ENCODE measurements around the gene ROBO1. TPM values are rescaled to one million over a fixed set of nuclear protein-coding genes. Genes with fewer than 3 reads are reported as not detected.

ROBO1 gene
- total RNA-seq, 2 experiments from 2014 or later: 0.36 to 0.69 TPM

DNA sequence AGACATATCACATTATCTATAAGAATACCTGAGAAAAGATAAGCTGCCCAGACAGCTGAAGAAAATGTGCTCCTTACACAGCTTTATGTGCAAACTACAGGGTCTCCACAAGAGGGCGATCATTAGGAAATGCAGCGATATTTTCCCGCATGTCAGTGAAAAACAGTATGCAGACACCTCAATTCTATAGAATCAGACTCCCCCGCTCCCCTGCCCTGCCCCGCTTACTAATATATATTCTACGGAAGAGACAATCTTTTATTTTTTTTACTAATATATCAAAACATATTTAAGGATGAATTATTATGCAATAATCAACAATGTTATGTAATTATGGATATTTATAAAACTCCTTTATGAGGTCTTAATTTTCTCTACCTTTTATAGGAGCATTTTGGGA lies 681.3 kb downstream of the ROBO1 start:
- Mint-ChIP-seq H3K4me3 (no peak overlapping the region), H3K27me3 (no peaks in the 10 kb centered on the region), H3K4me1 (ENCODE audit: low read depth) (no peaks in the 10 kb centered on the region), H3K36me3 (ENCODE audit: low read depth) (no peaks in the 10 kb centered on the region), H3K9me3 (peaks cover 2% of the 10 kb centered on the region), H3K27ac (no peak overlapping the region)
- Histone ChIP-seq H3K9me3 (ENCODE audit: control insufficient read depth in 1 of 2, insufficient read depth in 1 of 2, low read length in 2 of 2) (peaks cover 0 to 12% of the 10 kb centered on the region in 2 experiments), H3K36me3 (ENCODE audit: insufficient read depth, low read length) (no peaks in the 10 kb centered on the region), H3K27me3 (ENCODE audit: control insufficient read depth in 1 of 2, insufficient read depth in 2 of 2, low read length in 2 of 2) (no peaks in the 10 kb centered on the region), H3K27ac (ENCODE audit: low read depth in 1 of 2, low read length in 2 of 2) (no peak overlapping the region), H3K4me1 (ENCODE audit: insufficient read depth, low read length) (no peaks in the 10 kb centered on the region), H3K4me3 (ENCODE audit: low read length) (no peak overlapping the region)
- ATAC-seq (ENCODE audit: poor library complexity) (no peak), DNase-seq (no peak)
- intact Hi-C loops (cut with DNase I, micrococcal nuclease): no loop called here
- ChIA-PET CTCF (no interaction called here), POLR2A (no interaction called here)
- TF ChIP-seq, protein P1, sequence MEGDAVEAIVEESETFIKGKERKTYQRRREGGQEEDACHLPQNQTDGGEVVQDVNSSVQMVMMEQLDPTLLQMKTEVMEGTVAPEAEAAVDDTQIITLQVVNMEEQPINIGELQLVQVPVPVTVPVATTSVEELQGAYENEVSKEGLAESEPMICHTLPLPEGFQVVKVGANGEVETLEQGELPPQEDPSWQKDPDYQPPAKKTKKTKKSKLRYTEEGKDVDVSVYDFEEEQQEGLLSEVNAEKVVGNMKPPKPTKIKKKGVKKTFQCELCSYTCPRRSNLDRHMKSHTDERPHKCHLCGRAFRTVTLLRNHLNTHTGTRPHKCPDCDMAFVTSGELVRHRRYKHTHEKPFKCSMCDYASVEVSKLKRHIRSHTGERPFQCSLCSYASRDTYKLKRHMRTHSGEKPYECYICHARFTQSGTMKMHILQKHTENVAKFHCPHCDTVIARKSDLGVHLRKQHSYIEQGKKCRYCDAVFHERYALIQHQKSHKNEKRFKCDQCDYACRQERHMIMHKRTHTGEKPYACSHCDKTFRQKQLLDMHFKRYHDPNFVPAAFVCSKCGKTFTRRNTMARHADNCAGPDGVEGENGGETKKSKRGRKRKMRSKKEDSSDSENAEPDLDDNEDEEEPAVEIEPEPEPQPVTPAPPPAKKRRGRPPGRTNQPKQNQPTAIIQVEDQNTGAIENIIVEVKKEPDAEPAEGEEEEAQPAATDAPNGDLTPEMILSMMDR (IDR thresholded peaks at IDR 0.05): no peak

- H3K27me3 ChIP-seq (ENCODE audit: control insufficient read depth in 1 of 2, insufficient read depth in 2 of 2, low read length in 2 of 2): no peaks in the 10 kb centered on the region
- POLR2A ChIA-PET: no interaction called here
- no peak for DNase-seq
- H3K36me3 ChIP-seq (ENCODE audit: insufficient read depth, low read length): no peaks in the 10 kb centered on the region
- H3K9me3 Mint-ChIP-seq: peaks cover 2% of the 10 kb centered on the region
- H3K27me3 Mint-ChIP-seq: no peaks in the 10 kb centered on the region
- no peaks in the 10 kb centered on the region for H3K4me1 ChIP-seq (ENCODE audit: insufficient read depth, low read length)
- CTCF ChIA-PET: no interaction called here
- peaks cover 0 to 10% of the 10 kb centered on the region in 2 experiments for H3K9me3 ChIP-seq (ENCODE audit: control insufficient read depth in 1 of 2, insufficient read depth in 1 of 2, low read length in 2 of 2)
- H3K27ac ChIP-seq (ENCODE audit: low read depth in 1 of 2, low read length in 2 of 2): no peak overlapping the region
- intact Hi-C loops (cut with DNase I, micrococcal nuclease): no loop called here
- ATAC-seq (ENCODE audit: poor library complexity): no peak
- no peak overlapping the region for H3K4me3 ChIP-seq (ENCODE audit: low read length)
- no peaks in the 10 kb centered on the region for H3K36me3 Mint-ChIP-seq (ENCODE audit: low read depth)
- no peak overlapping the region for H3K4me3 Mint-ChIP-seq
- no peak overlapping the region for H3K27ac Mint-ChIP-seq
- H3K4me1 Mint-ChIP-seq (ENCODE audit: low read depth): no peaks in the 10 kb centered on the region
- TF ChIP-seq, protein P1 (IDR thresholded peaks at IDR 0.05): no peak
Measured at GRCh38 chr3:79085171-79085570, 682.6 kb downstream of the ROBO1 start.

- intact Hi-C loops (cut with DNase I, micrococcal nuclease): no loop called here
- TF ChIP-seq, protein P1 (IDR thresholded peaks at IDR 0.05): no peak
- H3K27ac ChIP-seq (ENCODE audit: low read depth in 1 of 2, low read length in 2 of 2): no peak overlapping the region
- Mint-ChIP-seq H3K27ac (no peak overlapping the region), H3K4me3 (no peak overlapping the region), H3K36me3 (ENCODE audit: low read depth) (no peaks in the 10 kb centered on the region), H3K27me3 (no peaks in the 10 kb centered on the region), H3K4me1 (ENCODE audit: low read depth) (no peaks in the 10 kb centered on the region), H3K9me3 (peaks cover 8% of the 10 kb centered on the region)
- POLR2A ChIA-PET: no interaction called here
- CTCF ChIA-PET: no interaction called here
- ATAC-seq (ENCODE audit: poor library complexity) (no peak), DNase-seq (no peak)
- H3K4me1 ChIP-seq (ENCODE audit: insufficient read depth, low read length): no peaks in the 10 kb centered on the region
- no peaks in the 10 kb centered on the region for H3K27me3 ChIP-seq (ENCODE audit: control insufficient read depth in 1 of 2, insufficient read depth in 2 of 2, low read length in 2 of 2)
- no peaks in the 10 kb centered on the region for H3K36me3 ChIP-seq (ENCODE audit: insufficient read depth, low read length)
- no peak overlapping the region for H3K4me3 ChIP-seq (ENCODE audit: low read length)
- H3K9me3 ChIP-seq (ENCODE audit: control insufficient read depth in 1 of 2, insufficient read depth in 1 of 2, low read length in 2 of 2): peaks cover 0 to 6% of the 10 kb centered on the region in 2 experiments
Measured at GRCh38 chr3:79081335-79081734, 686.5 kb downstream of the ROBO1 start.

Data from CD4-positive, alpha-beta T cell (primary cell).